Caco-2 (cell line): Measurements from ENCODE around the gene GJA3. TPM values are rescaled to one million over a fixed set of nuclear protein-coding genes. Genes with fewer than 3 reads are reported as not detected.

Source experiments
- BruUV-seq: library from RNA; stranded (reverse); fragments of 400-500 nt; replicated peaks from 2 replicates; lab custom pipeline; 2021; lab: Mats Ljungman, UMichigan
- CTCF ChIA-PET: fragments of 300-600 bp; sonication (Branson Sonifier 250); formaldehyde crosslinking; loops from one replicate; lab custom pipeline; 2022; ENCODE audit warnings: antibody characterized with exemption; lab: Charles Lee
- POLR2A ChIA-PET: fragments of 300-600 bp; sonication (Branson Sonifier 250); formaldehyde crosslinking; loops from one replicate; lab custom pipeline; 2022; ENCODE audit warnings: antibody characterized with exemption; lab: Charles Lee
- DNase-seq, 2 experiments: peaks; one replicate each; pipeline versions ENCODE4 v3.0.0 to v3.0.0-alpha.2; 2020 to 2022
- H3K27me3 ChIP-seq: replicated peaks from 2 replicates; pipeline ENCODE4 v1.6.0; 2011; ENCODE audit warnings: low read length; ENCODE audit not compliant: control insufficient read depth, insufficient read depth
- H3K36me3 ChIP-seq: 2 replicates; pipeline ENCODE4 v1.5.1; 2011; ENCODE audit warnings: low read length; ENCODE audit not compliant: control insufficient read depth, insufficient read depth
- H3K4me1 ChIP-seq: fragments of 250-450 bp; sonication (Bioruptor Pico); 2 replicates; pipeline ENCODE4 v1.5.1; 2020; ENCODE audit warnings: mild to moderate bottlenecking
- H3K4me3 ChIP-seq: 2 replicates; pipeline ENCODE4 v1.5.1; 2011; ENCODE audit warnings: low read depth, mild to moderate bottlenecking, control low read depth, low read length
- H3K9me3 ChIP-seq: fragments of 250-450 bp; sonication (Bioruptor Pico); 2 replicates; pipeline ENCODE4 v1.5.1; 2020; ENCODE audit warnings: mild to moderate bottlenecking, moderate library complexity
- H3K27ac Mint-ChIP-seq: one replicate; pipeline ENCODE4 v1.8.0; 2022; ENCODE audit warnings: mixed read lengths; ENCODE audit not compliant: unreplicated experiment
- H3K27me3 Mint-ChIP-seq: one replicate; pipeline ENCODE4 v1.8.0; 2022; ENCODE audit warnings: mixed read lengths; ENCODE audit not compliant: insufficient read depth, unreplicated experiment
- H3K36me3 Mint-ChIP-seq: one replicate; pipeline ENCODE4 v1.8.0; 2022; ENCODE audit warnings: mild to moderate bottlenecking, mixed read lengths; ENCODE audit not compliant: insufficient read depth, unreplicated experiment
- H3K4me1 Mint-ChIP-seq: one replicate; pipeline ENCODE4 v1.8.0; 2022; ENCODE audit warnings: low read depth, mixed read lengths; ENCODE audit not compliant: unreplicated experiment
- H3K4me3 Mint-ChIP-seq: one replicate; pipeline ENCODE4 v1.8.0; 2022; ENCODE audit warnings: mild to moderate bottlenecking, moderate library complexity, mixed read lengths; ENCODE audit not compliant: unreplicated experiment
- H3K9me3 Mint-ChIP-seq: one replicate; pipeline ENCODE4 v1.8.0; 2022; ENCODE audit warnings: mixed read lengths; ENCODE audit not compliant: unreplicated experiment
- intact Hi-C: fragments of 100-400 bp; cut with micrococcal nuclease; formaldehyde crosslinking; loops from one replicate; pipeline ENCODE4 v1.10.0; 2022; ENCODE audit not compliant: unreplicated experiment
- total RNA-seq: library from RNA; stranded (reverse); gene quantifications from 2 replicates; pipeline ENCODE4 v1.2.3, GENCODE V29; 2022
- TF ChIP-seq, protein P1 (sequence below), 2 experiments: fragments of 200-600 bp in 1 of 2; IDR thresholded peaks; 1 replicate in 1 of 2; 2 replicates in 1 of 2; pipeline versions ENCODE4 v1.5.1 to v1.8.0; 2011 to 2022; ENCODE audit warnings: antibody characterized with exemption in 1 of 2, control low read depth in 1 of 2, inconsistent platforms in 1 of 2, low read depth in 1 of 2, low read length in 1 of 2, mild to moderate bottlenecking in 1 of 2, moderate library complexity in 1 of 2; ENCODE audit not compliant: insufficient read depth in 1 of 2, severe bottlenecking in 1 of 2, unreplicated experiment in 1 of 2

The GJA3 gene
- total RNA-seq, 1 experiment from 2014 or later, result 0.11 TPM

DNA sequence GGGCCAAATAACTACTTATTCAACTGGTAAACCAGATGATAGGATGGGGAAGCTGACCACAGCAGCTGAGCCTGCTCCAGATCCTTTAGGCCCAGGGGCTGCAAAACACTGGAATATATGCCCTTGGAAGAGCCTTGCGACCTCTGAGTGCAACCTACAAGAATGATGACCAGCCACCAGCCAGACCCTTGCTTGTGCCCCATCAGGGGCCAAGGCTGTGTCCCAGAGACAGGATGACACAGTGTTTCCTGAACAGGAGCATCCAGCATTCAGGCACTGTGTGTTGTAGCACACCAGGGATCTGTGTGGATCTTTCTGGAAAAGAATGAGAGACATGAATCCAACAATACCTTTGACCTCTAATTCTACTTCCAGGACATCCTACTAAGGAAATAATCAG, 14.5 kb downstream of the GJA3 start:
- ChIA-PET CTCF (no interaction called here), POLR2A (no interaction called here)
- Mint-ChIP-seq H3K9me3 (no peaks in the 10 kb centered on the region), H3K4me1 (no peaks in the 10 kb centered on the region), H3K4me3 (no peak overlapping the region), H3K27ac (no peak overlapping the region), H3K27me3 (peaks cover 3% of the 10 kb centered on the region), H3K36me3 (no peaks in the 10 kb centered on the region)
- intact Hi-C loops, result no loop called here
- Histone ChIP-seq H3K4me3 (no peak overlapping the region), H3K4me1 (no peaks in the 10 kb centered on the region), H3K36me3 (no peaks in the 10 kb centered on the region), H3K27me3 (no peaks in the 10 kb centered on the region), H3K9me3 (no peaks in the 10 kb centered on the region)
- DNase-seq, result no peak
- no TSS peak for BruUV-seq
- TF ChIP-seq, protein P1, sequence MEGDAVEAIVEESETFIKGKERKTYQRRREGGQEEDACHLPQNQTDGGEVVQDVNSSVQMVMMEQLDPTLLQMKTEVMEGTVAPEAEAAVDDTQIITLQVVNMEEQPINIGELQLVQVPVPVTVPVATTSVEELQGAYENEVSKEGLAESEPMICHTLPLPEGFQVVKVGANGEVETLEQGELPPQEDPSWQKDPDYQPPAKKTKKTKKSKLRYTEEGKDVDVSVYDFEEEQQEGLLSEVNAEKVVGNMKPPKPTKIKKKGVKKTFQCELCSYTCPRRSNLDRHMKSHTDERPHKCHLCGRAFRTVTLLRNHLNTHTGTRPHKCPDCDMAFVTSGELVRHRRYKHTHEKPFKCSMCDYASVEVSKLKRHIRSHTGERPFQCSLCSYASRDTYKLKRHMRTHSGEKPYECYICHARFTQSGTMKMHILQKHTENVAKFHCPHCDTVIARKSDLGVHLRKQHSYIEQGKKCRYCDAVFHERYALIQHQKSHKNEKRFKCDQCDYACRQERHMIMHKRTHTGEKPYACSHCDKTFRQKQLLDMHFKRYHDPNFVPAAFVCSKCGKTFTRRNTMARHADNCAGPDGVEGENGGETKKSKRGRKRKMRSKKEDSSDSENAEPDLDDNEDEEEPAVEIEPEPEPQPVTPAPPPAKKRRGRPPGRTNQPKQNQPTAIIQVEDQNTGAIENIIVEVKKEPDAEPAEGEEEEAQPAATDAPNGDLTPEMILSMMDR (IDR thresholded peaks at IDR 0.05; ENCODE audit: insufficient read depth in 1 of 2, low read depth in 1 of 2, low read length in 1 of 2, severe bottlenecking in 1 of 2, unreplicated experiment in 1 of 2), result no peak

DNA sequence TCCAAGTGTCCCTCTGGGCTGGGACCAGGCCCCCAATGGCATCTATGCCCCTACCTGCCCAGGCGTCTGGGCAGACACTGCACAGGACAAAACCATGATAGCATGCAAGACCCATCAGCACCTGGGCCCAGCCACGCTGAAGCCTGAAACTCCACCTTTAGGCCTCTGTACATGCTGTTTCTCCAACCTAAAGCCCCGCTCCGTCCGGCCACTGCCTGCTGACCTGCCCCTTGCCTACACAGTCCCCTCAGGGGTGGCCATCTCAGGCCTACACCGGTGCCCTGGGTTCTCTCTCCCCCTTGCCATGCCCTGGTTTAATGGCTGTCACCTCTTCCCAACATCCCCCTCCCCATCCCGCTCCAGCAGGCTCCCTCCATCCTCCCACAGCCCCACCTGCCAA, 15.3 kb downstream of the GJA3 start:
- Mint-ChIP-seq H3K36me3 (no peaks in the 10 kb centered on the region), H3K9me3 (no peaks in the 10 kb centered on the region), H3K27me3 (peaks cover 3% of the 10 kb centered on the region), H3K4me1 (no peaks in the 10 kb centered on the region), H3K27ac (no peak overlapping the region), H3K4me3 (no peak overlapping the region)
- no peaks in the 10 kb centered on the region for H3K9me3 ChIP-seq
- TF ChIP-seq, protein P1 (IDR thresholded peaks at IDR 0.05; ENCODE audit: insufficient read depth in 1 of 2, low read depth in 1 of 2, low read length in 1 of 2, severe bottlenecking in 1 of 2, unreplicated experiment in 1 of 2), result no peak
- ChIA-PET CTCF (interaction anchor here (1.0 kb wide), 1 partner anchor 18 kb away, joined by 8 read pairs; no protein-coding TSS in a partner anchor), POLR2A (no interaction called here)
- BruUV-seq, result no TSS peak
- DNase-seq, result peak in 1 of 2 experiments; percentile 16
- no peaks in the 10 kb centered on the region for H3K27me3 ChIP-seq
- intact Hi-C loops, result no loop called here
- H3K36me3 ChIP-seq, result no peaks in the 10 kb centered on the region
- H3K4me3 ChIP-seq, result no peak overlapping the region
- H3K4me1 ChIP-seq, result no peaks in the 10 kb centered on the region

DNA sequence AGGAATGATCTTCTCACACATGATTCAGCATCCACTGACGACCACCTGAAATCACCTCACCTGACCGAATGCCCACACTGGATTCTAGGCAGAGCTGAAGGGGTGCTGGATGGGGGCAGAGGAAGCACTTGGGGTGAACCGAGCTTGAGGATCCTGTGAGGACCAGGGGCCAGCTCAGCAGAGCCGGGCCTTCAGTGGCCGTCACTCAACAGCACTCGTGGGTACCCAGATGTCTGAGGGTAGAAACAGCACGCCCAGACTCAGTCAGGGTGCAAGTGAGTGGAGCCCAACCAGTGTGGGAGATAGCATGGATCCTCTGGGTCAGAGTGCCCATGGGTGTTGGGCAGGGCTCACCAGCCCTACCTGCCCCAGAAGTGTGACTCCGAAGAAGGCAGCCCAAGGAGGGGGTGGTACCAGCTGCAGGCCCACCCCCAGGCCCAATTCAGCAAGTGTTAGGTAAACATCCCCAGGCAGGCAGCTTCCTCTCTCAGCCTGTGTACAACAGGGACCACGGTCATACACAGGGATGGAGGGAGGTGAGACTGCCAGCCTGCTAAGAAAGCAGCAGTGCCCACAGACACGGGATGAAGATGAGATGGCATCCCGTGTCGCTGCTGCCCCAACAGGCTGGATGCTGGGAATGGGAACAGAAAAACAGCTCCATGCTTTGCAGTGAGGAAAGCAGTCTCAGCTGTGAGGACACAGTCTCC, 16.6 kb downstream of the GJA3 start:
- POLR2A ChIA-PET, result no interaction called here
- Mint-ChIP-seq H3K27me3 (no peaks in the 10 kb centered on the region), H3K9me3 (no peaks in the 10 kb centered on the region), H3K4me1 (no peaks in the 10 kb centered on the region), H3K36me3 (no peaks in the 10 kb centered on the region), H3K4me3 (no peak overlapping the region), H3K27ac (no peak overlapping the region)
- CTCF ChIA-PET, result interaction anchor here (1.0 to 1.1 kb wide), 2 partner anchors 16 to 17 kb away, joined by 3 to 8 read pairs; no protein-coding TSS in a partner anchor
- BruUV-seq, result no TSS peak
- H3K36me3 ChIP-seq, result no peaks in the 10 kb centered on the region
- H3K4me3 ChIP-seq, result no peak overlapping the region
- no peaks in the 10 kb centered on the region for H3K4me1 ChIP-seq
- TF ChIP-seq, protein P1 (IDR thresholded peaks at IDR 0.05; ENCODE audit: insufficient read depth in 1 of 2, low read depth in 1 of 2, low read length in 1 of 2, severe bottlenecking in 1 of 2, unreplicated experiment in 1 of 2), result no peak
- no peak for DNase-seq
- H3K9me3 ChIP-seq, result no peaks in the 10 kb centered on the region
- intact Hi-C loops, result no loop called here
- no peaks in the 10 kb centered on the region for H3K27me3 ChIP-seq
